ENCODE measurements around the gene SNAPC5.
"Not testable (repeated sequence)": the region's sequence is repeated elsewhere in the genome, so short reads cannot be mapped to it uniquely, and the experiment has no call there.

SNAPC5 gene

GRCh38 chr15:66491846-66492245 is 5.7 kb downstream of the SNAPC5 start:
- DNase-seq, result no peak

- DNase-seq, result no peak
Measured at GRCh38 chr15:66489179-66489791, 8.3 kb downstream of the SNAPC5 start.

- DNase-seq, result no peak
Measured at GRCh38 chr15:66488525-66488924, 9.0 kb downstream of the SNAPC5 start.

GRCh38 chr15:66486887-66487286 is 10.7 kb downstream of the SNAPC5 start:
- no peak for DNase-seq

- DNase-seq, result no peak
Measured at GRCh38 chr15:66484539-66485112, 12.9 kb downstream of the SNAPC5 start.

GRCh38 chr15:66483131-66483566 is 14.4 kb downstream of the SNAPC5 start:
- no peak for DNase-seq

- no peak for DNase-seq
Measured at GRCh38 chr15:66482539-66482938, 15.0 kb downstream of the SNAPC5 start.

- no peak for DNase-seq
Measured at GRCh38 chr15:66481107-66481856, 16.3 kb downstream of the SNAPC5 start.

GRCh38 chr15:66480267-66480666 is 17.3 kb downstream of the SNAPC5 start:
- DNase-seq, result no peak

- peak in 30 of 56 donors; percentile 9 to 68 (median 38) for DNase-seq
Measured at GRCh38 chr15:66477011-66477410, 20.6 kb downstream of the SNAPC5 start.

GRCh38 chr15:66476535-66476934 is 21.0 kb downstream of the SNAPC5 start:
- DNase-seq, result peak in 1 of 56 donors; percentile 3

- no peak for DNase-seq
Measured at GRCh38 chr15:66474963-66475362, 22.6 kb downstream of the SNAPC5 start.

GRCh38 chr15:66474135-66474534 is 23.4 kb downstream of the SNAPC5 start:
- DNase-seq, result peak in 4 of 56 donors; percentile 6 to 33 (median 13)

- no peak for DNase-seq
Measured at GRCh38 chr15:66472176-66472999, 25.2 kb downstream of the SNAPC5 start.

GRCh38 chr15:66470825-66471224 is 26.7 kb downstream of the SNAPC5 start:
- not testable (repeated sequence) for DNase-seq

GRCh38 chr15:66467162-66468040 is 30.2 kb downstream of the SNAPC5 start:
- not testable (repeated sequence) for DNase-seq

- DNase-seq, result not testable (repeated sequence)
Measured at GRCh38 chr15:66465294-66465693, 32.3 kb downstream of the SNAPC5 start.

GRCh38 chr15:66462627-66463026 is 34.9 kb downstream of the SNAPC5 start:
- DNase-seq, result no peak

GRCh38 chr15:66461917-66462316 is 35.6 kb downstream of the SNAPC5 start:
- no peak for DNase-seq

GRCh38 chr15:66461294-66461693 is 36.3 kb downstream of the SNAPC5 start:
- DNase-seq, result not testable (repeated sequence)

Measured in nucleus accumbens (tissue), 56 donors.